KBM-7 (cell line): ENCODE results near the gene CALCR.
A peak's percentile ranks its signal among the peaks of the same experiment; 100 is the strongest.

Source experiments
- DNase-seq: peaks from one replicate; pipeline ENCODE4 v3.0.0-alpha.2; 2015
- in situ Hi-C: fragments of 300-500 bp; cut with MboI; formaldehyde crosslinking; loops from 2 replicates; pipeline ENCODE4 v1.14.3; 2020; ENCODE audit warnings: low sequenced_read_pairs, low pct_unique_long_range_greater_than_20kb, mixed read lengths

Gene CALCR

GRCh38 chr7:93475811-93476210 lies 98.7 kb downstream of the CALCR start:
- in situ Hi-C loops = no loop called here
- DNase-seq = no peak

DNA sequence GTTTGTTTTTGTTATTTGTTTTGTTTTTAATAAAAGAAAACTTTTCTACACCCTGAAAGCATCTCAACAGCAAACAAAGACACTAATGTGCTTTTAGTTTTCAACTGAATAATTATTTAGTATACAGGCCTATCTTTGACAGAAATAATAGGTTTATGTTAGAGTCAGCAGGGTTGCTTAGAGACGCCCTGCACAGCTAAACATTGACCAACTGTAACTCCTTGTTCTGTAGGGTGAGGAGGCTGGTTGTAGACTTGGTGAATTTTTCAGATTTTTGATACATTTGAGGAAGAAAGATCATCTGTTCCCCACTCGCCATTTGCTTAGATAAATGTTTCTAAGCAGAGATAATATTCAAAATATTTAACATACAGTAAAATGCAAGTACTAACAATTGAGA lies 103.1 kb downstream of the CALCR start:
- in situ Hi-C loops = no loop called here
- no peak for DNase-seq

DNA sequence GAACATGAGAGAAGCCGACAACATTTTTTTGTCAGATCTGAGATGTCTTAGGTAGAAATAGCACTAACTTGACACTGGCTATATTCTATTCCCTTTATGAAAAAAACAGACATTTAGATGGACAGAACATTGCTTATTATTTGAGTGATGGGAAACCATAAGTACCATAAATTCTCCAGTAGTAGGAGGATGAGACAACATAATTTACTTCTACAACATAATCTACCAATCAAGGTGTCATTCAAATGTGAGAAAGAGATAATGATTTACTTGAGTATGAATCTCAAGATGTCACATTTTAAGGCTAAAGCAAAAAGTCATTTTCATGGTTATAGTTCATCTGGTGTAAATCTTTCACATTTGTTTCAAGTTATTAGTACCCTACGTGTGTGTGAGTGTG lies 110.8 kb downstream of the CALCR start:
- DNase-seq = no peak

DNA sequence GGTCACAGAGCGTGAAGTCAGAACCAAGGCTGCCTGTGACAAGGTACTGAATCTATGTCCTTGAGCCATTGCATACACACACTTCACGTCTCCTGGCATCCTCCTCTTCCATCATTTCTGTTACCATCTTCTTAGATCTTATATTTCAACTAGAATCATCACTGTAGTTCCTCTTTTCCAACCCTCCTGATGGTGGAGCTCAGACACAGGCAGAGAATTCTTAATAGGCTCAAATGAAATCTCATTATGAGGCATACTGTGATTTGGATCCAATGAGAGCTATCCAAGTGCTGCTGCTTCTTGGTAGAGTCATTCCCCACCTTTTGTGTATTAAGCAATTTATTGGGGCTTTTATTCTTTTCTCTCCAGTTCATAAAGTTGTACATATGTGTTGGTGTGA lies 113.2 kb downstream of the CALCR start:
- DNase-seq = peak; percentile 5
- in situ Hi-C loops = no loop called here

More for the DNA sequence above, 110.8 kb downstream of the CALCR start:
- in situ Hi-C loops = no loop called here

DNA sequence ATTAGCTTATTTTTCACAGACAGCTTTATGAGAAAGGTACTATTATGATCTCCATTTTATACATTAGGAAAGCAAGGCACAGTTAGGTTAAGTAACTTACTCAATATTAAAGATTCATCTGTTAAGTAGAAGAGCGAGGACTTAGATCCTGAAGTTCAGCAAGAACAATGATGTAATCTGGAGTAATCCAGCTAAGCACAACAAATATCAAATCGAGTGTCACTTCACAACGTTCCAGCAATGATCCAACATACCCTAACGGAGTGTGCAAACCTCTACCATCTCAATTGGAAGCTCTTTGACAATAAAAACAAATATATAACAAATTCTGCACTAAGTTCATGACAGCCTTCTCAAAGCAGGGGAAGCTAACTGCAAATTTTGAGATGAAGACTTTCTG lies 121.3 kb downstream of the CALCR start:
- DNase-seq = no peak
- in situ Hi-C loops = no loop called here

DNA sequence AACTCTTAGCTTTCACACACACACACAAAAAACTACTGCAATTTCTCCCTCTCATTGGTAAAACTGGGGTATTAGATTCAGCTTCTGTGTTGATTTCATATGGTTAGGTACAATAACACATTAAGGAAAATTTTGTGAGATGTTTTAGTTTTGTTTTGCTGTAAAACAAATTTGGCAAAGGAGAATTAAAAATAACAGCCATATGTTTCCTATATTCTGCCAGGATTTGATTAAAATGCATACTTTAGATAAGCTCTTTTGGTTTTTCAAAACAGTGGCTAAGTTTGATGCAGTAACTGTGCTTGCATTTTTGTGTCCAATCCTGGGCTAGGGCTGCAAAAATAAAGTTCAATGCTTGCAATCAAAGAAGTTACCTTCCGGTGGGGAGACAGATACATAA lies 126.3 kb downstream of the CALCR start:
- DNase-seq = no peak
- in situ Hi-C loops = no loop called here

DNA sequence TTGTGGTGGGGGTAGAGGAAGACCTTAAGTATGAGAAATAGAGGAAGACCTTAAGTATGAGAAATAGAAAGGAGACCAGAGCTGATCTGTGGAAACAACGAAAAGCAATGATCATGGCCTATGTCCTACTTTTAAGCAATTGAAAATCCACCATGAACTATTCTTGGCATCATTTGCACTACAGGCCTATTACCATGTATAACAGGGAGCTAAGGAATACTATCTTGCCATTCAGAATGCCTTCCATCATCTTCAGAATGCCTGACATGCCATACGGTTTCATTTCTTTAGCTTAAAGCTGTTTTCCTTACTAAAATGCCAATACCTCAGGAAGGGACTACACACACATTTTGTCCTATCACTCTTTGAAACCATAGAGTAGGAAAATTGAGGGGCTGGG lies 127.0 kb downstream of the CALCR start:
- in situ Hi-C loops = no loop called here

DNA sequence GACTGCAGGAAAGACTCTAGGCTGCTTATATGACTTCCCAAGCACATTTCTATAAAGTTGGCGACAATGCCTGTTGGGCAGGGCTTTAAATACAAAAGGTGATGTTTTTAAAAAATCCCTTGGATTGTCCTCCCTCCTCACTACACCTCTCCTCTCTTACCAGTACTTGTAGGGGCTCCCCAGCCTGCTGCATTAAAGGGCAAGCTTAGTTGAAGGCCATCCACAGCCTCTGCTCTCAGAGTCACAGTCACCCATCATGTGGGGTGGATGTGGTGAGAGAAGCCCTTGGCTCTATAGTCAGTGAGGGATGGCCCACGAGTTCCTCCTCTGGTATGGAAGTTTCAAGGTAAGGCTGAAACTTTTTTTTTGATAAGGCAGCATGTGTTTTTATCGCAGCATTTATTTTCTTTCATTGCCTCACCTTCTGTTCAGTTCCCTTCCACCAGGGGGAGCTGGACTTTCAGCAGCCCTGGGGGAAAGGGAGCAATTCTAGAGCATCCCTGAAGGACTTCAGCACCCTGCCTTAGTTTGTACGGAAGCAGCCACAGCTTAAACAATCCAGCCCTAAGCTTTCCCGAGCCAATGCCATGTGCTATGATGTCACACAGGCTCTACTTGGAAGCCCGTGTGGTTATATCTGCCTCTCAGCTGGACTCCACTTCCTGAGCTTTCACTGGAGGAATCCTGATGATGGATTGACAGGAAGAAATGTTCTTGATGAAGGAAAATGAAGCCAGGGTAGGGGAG lies 131.9 kb downstream of the CALCR start:
- peak; percentile 27 for DNase-seq
- in situ Hi-C loops = no loop called here

More for the DNA sequence above, 127.0 kb downstream of the CALCR start:
- no peak for DNase-seq

GRCh38 chr7:93435791-93436190 lies 138.7 kb downstream of the CALCR start:
- no peak for DNase-seq
- in situ Hi-C loops = no loop called here

DNA sequence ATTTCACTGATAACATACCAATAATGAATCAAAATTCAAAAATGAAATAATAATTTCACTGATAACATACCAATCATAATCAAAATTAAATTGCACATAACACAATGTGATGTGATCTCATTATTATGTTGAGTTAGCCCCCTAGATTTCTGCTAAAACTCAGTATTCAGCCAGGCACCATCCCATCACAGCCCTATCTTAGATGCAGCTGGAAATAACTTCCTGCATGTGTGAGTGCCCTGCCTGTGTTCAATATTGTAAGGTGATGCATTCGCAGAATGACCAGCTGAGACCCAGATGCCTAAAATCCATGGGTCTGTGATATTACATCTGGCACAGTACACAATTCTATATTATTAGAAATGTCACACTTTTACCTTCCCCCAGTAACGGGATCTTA lies 142.4 kb downstream of the CALCR start:
- in situ Hi-C loops = no loop called here
- no peak for DNase-seq

DNA sequence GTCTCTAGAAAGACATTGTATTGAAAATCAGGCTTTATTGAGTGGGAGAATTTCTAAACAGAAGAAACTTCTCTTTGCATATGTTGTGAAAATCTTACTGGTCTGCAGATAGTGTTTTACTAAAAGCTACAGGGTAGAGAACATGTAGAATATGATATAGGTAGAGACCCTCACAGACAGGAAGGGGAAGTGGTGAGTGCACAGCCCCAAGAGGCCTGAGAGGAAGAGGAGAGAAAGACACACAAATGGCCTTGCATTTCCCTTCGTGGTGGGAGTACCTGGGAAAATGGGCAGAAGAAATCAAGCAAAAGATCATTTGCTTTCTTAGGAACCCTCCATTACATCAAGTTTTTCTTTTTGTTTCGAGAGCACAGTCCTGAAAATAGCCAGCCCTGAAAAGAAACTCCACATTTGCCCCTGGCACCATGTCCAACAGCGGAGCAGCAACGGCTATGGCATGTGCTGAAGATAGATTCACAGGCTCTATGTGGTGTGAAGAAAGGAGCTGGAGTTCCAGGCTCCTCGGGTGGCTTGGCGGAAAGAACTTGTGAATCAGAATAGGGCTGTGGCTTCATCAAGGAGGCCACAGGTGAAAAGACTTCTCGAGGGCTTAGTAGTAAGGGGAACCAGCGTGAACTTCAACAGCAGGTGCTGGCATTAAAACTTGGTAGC lies 143.5 kb downstream of the CALCR start:
- no peak for DNase-seq
- in situ Hi-C loops = no loop called here

- in situ Hi-C loops = no loop called here
- no peak for DNase-seq
These were observed 145.0 kb downstream of the CALCR start for GRCh38 chr7:93429563-93429962.

- in situ Hi-C loops = no loop called here
- no peak for DNase-seq
These were observed 147.4 kb downstream of the CALCR start for GRCh38 chr7:93427107-93427506.

DNA sequence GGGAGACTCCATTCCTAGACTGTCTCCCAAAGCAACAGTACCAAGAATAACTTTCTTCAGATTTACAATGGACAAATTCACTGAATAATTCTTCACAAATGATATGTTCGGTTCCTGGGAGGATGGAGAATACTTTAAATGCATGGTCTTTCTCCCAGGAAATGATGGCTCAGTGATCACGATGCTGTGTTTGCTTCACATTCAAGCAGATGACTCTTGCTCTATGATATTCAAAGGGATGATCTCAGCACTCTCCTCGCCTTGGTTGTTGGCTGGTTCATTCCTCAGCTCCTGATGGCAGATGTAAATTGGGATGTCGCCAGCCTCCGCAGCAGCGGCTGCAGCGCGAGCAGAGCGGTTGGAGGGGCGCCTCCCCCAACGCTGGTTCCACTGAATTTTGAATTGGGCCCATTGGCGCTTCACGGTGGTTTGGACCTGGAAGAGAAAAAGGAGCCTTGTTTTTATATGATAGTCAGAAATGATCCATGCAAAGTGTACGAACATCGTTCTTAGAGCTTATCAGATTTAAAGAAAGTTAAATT lies 148.3 kb downstream of the CALCR start:
- in situ Hi-C loops = no loop called here
- no peak for DNase-seq

GRCh38 chr7:93414574-93414973 lies 159.9 kb downstream of the CALCR start:
- no peak for DNase-seq
- in situ Hi-C loops = no loop called here

GRCh38 chr7:93409324-93409723 lies 165.2 kb downstream of the CALCR start:
- in situ Hi-C loops = no loop called here
- DNase-seq = no peak

DNA sequence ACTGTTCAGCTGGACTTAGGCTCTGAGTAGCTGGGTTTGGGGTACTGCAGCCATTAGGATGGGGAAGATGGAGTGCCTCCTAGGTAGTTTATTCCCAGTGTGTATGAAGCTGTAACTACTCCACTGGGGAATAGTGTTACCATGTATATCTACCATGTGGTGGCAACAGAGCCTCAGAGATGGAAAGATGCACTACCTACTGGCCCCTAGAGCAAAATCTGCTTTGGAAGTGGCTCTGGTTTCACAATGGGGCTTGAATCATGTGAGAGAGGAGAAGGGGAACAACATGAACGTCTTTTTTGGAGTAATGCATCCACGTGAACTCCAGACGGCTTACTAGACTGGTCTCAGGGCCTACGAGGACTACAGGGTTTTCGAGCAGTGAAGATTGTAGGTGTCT lies 167.3 kb downstream of the CALCR start:
- no peak for DNase-seq
- in situ Hi-C loops = no loop called here

GRCh38 chr7:93402944-93403343 lies 171.6 kb downstream of the CALCR start:
- DNase-seq = no peak
- in situ Hi-C loops = no loop called here

DNA sequence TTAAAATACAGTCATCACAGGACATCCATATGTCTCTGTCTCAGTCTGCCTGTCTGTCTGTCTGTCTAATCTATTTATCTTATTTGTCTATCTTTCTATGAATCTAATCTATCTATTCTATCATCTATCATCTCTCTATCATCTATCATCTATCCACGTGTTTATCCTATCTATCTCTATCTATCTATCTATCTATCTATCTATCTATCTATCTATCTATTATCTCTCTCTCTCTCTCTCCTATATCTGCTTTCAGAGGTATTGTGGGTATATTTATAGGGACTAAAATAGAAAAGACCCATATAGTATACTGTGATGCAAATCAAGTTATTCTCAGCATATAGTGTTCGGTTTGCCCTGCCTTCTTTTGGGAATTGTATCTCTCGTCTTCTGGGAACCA lies 174.9 kb downstream of the CALCR start:
- no peak for DNase-seq
- in situ Hi-C loops = no loop called here

DNA sequence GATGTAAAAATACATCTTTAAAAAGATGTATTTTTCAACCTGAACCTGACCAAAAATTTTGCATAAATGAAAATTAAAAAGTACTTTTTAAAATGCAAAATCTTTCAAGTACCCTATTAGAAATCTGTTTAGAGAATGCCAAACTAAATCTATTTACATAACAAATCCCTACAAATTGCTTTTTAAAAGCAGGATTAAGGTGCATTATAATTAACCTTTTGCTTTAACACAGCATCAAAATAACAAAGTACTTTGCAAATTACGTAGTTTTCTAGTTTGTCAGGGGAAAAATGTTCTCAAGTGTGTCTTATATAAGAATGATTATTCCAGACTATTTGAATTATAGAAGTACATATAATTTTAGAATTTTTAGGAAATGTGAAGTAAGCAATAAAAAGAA lies 181.5 kb downstream of the CALCR start:
- DNase-seq = no peak
- in situ Hi-C loops = no loop called here

DNA sequence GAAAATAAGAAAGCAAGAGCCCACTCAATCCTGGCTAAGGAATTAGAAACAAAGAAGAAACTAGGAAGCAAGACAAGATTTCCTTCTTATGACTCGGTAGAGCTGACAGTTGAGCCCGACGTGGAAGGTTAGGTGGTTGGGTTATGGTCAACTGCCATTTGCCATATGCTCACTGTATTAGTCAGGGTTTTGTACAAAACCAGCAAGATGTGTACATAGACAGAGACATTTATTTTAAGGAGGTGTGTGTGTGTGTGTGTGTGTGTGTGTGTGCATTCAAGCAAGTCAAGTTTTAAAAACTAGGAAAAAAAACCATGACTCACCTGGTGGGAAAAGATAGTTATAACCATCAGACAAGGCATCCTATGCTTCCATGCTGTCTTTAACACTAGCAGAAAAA lies 183.9 kb downstream of the CALCR start:
- in situ Hi-C loops = no loop called here
- DNase-seq = no peak
